ENCODE measurements around the gene EXOG.

DNA sequence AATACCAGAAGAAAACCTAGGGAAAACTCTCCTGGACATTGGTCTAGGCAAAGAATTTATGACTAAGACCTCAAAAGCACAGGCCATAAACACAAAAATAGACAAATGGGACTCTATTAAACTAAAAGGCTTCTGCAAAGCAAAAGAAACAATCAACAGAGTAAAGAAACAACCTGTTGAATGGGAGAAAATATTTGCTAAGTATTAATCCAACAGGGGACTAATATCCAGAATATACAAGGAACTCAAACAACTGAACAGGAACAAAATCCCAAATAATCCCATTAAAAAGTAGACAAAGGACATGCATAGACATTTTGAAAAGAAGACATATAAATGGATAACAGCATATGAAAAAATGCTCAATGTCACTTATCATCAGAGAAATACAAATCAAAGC, 49.3 kb upstream of the EXOG start:
- TF ChIP-seq POLR2A (IDR thresholded peaks at IDR 0.05), result no peak
- TF ChIP-seq, protein P1, sequence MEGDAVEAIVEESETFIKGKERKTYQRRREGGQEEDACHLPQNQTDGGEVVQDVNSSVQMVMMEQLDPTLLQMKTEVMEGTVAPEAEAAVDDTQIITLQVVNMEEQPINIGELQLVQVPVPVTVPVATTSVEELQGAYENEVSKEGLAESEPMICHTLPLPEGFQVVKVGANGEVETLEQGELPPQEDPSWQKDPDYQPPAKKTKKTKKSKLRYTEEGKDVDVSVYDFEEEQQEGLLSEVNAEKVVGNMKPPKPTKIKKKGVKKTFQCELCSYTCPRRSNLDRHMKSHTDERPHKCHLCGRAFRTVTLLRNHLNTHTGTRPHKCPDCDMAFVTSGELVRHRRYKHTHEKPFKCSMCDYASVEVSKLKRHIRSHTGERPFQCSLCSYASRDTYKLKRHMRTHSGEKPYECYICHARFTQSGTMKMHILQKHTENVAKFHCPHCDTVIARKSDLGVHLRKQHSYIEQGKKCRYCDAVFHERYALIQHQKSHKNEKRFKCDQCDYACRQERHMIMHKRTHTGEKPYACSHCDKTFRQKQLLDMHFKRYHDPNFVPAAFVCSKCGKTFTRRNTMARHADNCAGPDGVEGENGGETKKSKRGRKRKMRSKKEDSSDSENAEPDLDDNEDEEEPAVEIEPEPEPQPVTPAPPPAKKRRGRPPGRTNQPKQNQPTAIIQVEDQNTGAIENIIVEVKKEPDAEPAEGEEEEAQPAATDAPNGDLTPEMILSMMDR (IDR thresholded peaks at IDR 0.05), result no peak

Data from adrenal gland (tissue), 5 donors.